ENCODE results near the gene SLC49A4. TPM values are rescaled to one million over a fixed set of nuclear protein-coding genes. Genes with fewer than 3 reads are reported as not detected.

SLC49A4 gene
- total RNA-seq, 1 experiment from 2014 or later: 41.6 TPM

DNA sequence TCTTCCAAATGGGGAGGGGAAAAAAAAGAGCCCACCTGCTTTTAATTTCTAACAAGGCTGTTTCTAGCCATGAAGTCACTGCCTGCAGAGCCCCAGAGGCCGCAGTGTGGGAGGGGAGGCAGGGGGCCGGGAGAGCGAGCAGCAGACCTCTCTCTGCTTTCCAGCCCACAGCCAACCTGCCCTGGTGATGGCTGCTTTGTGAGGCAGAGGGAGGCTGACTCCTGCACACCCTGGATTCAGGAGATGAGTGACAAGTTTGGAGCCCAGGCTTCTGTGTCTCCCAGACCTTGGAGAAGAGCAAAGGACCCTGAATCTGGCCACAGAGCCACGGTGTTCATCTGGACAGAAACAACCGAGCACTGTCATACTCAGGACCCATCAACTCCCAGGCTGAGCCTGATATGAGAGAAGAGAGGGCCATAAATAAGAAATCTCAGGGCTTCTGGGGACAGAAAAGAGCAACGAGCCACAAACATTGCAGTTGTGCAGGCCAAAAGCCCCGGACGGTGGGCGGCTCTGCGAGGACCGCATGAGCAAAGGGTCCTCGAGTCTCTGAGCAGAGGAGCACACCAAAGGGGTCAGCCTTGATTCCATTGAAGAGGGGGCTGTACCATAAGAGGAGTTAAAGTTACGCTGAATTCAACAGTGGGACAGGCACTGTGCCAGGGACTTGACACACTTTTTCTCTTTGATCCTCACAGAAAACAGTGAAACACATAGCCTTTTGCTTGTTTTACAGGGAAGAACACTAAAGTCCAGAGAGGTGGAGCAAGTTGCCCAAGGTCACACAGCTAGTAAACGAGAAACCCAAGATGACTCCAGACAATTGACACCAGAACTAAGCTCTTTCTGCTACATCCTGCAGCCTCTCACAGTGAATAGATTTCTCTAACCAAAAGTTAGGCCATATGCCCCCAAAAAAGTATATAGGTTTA, 135.5 kb downstream of the SLC49A4 start:
- Mint-ChIP-seq H3K4me3 (ENCODE audit: unreplicated experiment) (no peak overlapping the region), H3K4me1 (ENCODE audit: low read depth, unreplicated experiment) (no peaks in the 10 kb centered on the region), H3K27me3 (ENCODE audit: insufficient read depth, unreplicated experiment) (no peaks in the 10 kb centered on the region), H3K27ac (ENCODE audit: unreplicated experiment) (no peak overlapping the region), H3K9me3 (ENCODE audit: unreplicated experiment) (no peaks in the 10 kb centered on the region), H3K36me3 (ENCODE audit: insufficient read depth, unreplicated experiment) (no peaks in the 10 kb centered on the region)
- CTCF ChIA-PET: no interaction called here
- Histone ChIP-seq H3K9me3 (no peaks in the 10 kb centered on the region; the same call in 1 of the 2 replicates), H3K4me3 (ENCODE audit: low read depth, low read length) (no peak overlapping the region), H3K27me3 (replicated peaks; ENCODE audit: control insufficient read depth, insufficient read depth, low read length) (no peaks in the 10 kb centered on the region), H3K36me3 (ENCODE audit: control insufficient read depth, insufficient read depth, low read length) (no peaks in the 10 kb centered on the region), H3K4me1 (peaks cover 13% of the 10 kb centered on the region)
- no peak for DNase-seq
- POLR2A ChIA-PET: no interaction called here
- no peak for TF ChIP-seq CTCF (IDR thresholded peaks at IDR 0.05; ENCODE audit: insufficient read depth in 1 of 2, low read depth in 1 of 2, low read length in 1 of 2, severe bottlenecking in 1 of 2, unreplicated experiment in 1 of 2)
- no TSS peak for BruUV-seq (replicated peaks)
- intact Hi-C loops (cut with micrococcal nuclease; ENCODE audit: unreplicated experiment): no loop called here

Other genes starting within 250 kb of the SLC49A4 start
- gene PARP9, start 230.8 kb upstream of the SLC49A4 start, total RNA-seq (2022): 15.8 and 16.1 TPM in 2 replicates
- 17.3 and 21.9 TPM in 2 replicates for gene DTX3L, start 230.7 kb upstream of the SLC49A4 start, total RNA-seq (2022)
- 0.07 TPM in 1 of 2 replicates, not detected in the other for gene PARP15, start 217.4 kb upstream of the SLC49A4 start, total RNA-seq (2022)
- gene PARP14, start 114.2 kb upstream of the SLC49A4 start, total RNA-seq (2022): 23.8 and 27.2 TPM in 2 replicates
- gene HSPBAP1, start 1.2 kb upstream of the SLC49A4 start, total RNA-seq (2022): 9.9 and 13.1 TPM in 2 replicates
- gene SEMA5B, start 232.7 kb downstream of the SLC49A4 start, total RNA-seq (2022): 0.84 and 1.0 TPM in 2 replicates